ENCODE data around the gene THSD7A. TPM values are rescaled to one million over a fixed set of nuclear protein-coding genes. Genes with fewer than 3 reads are reported as not detected.

THSD7A gene
- total and polyA plus RNA-seq, 2 of the 13 experiments (the other 11 are each of a cell fraction or from before 2014, with no cell fraction given): 0.01 to 0.07 TPM

- H3K4me2 ChIP-seq (ENCODE audit: low read depth, low read length): no peak overlapping the region
- BruUV-seq (replicated peaks): no TSS peak
- in situ Hi-C loops (cut with HindIII; ENCODE audit: extremely low pct_ligation_motif_present, low pct_unique_long_range_greater_than_20kb): loop anchor here (25.0 kb wide), 1 partner anchor 1053 kb away; no protein-coding TSS in a partner anchor
- TF ChIP-seq UBTF (CRISPR knock-in tag; IDR thresholded peaks at IDR 0.05): no peak
- no peak for TF ChIP-seq RCOR2 (CRISPR knock-in tag; IDR thresholded peaks at IDR 0.05)
- TF ChIP-seq GLMP (CRISPR knock-in tag; IDR thresholded peaks at IDR 0.05; ENCODE audit: borderline replicate concordance): no peak
- TF ChIP-seq ZNF264 (CRISPR knock-in tag; IDR thresholded peaks at IDR 0.05): no peak
- ATAC-seq (no peak), DNase-seq (ENCODE audit: low spot score) (no peak), FAIRE-seq (no peak)
- H3K27ac ChIP-seq (ENCODE audit: extremely low read length, insufficient read depth, low read length): no peak overlapping the region
- intact Hi-C loops (cut with micrococcal nuclease; ENCODE audit: unreplicated experiment): no loop called here
- H3K4me1 ChIP-seq (ENCODE audit: insufficient read depth, low read length): no peaks in the 10 kb centered on the region
- H3K79me2 ChIP-seq (ENCODE audit: insufficient read depth, low read length): no peaks in the 10 kb centered on the region
- no peaks in the 10 kb centered on the region for H3K9me3 ChIP-seq (ENCODE audit: low read length)
- no peaks in the 10 kb centered on the region for H3K27me3 ChIP-seq (ENCODE audit: control insufficient read depth in 1 of 2, insufficient read depth in 2 of 2, low read length in 2 of 2)
- H3K4me3 ChIP-seq (replicated peaks in 1 of 3; ENCODE audit: insufficient read depth in 1 of 3, low read depth in 2 of 3, low read length in 3 of 3): no peak overlapping the region
- ChIA-PET POLR2A (no interaction called here), CTCF (ENCODE audit: low intra/inter-chr PET ratio, low total read pairs) (no interaction called here)
- H4K20me1 ChIP-seq (ENCODE audit: insufficient read depth, low read length): no peaks in the 10 kb centered on the region
- no peaks in the 10 kb centered on the region for H3K36me3 ChIP-seq (replicated peaks in 1 of 2; ENCODE audit: control insufficient read depth in 1 of 2, insufficient read depth in 2 of 2, low read length in 2 of 2)
- H3K9ac ChIP-seq (ENCODE audit: insufficient read depth, low read depth, low read length): no peak overlapping the region
- H2AFZ ChIP-seq (ENCODE audit: low read length): no peak overlapping the region
These were observed 397.6 kb downstream of the THSD7A start for GRCh38 chr7:11434366-11434765.

GRCh38 chr7:11430841-11431240 lies 401.2 kb downstream of the THSD7A start:
- BruUV-seq (replicated peaks): no TSS peak
- Histone ChIP-seq H4K20me1 (ENCODE audit: insufficient read depth, low read length) (no peaks in the 10 kb centered on the region), H3K4me3 (replicated peaks in 1 of 3; ENCODE audit: insufficient read depth in 1 of 3, low read depth in 2 of 3, low read length in 3 of 3) (no peak overlapping the region), H3K9ac (ENCODE audit: insufficient read depth, low read depth, low read length) (no peak overlapping the region), H3K9me3 (ENCODE audit: low read length) (no peaks in the 10 kb centered on the region), H3K4me1 (ENCODE audit: insufficient read depth, low read length) (no peaks in the 10 kb centered on the region), H3K27ac (ENCODE audit: extremely low read length, insufficient read depth, low read length) (no peak overlapping the region), H3K4me2 (ENCODE audit: low read depth, low read length) (no peak overlapping the region), H3K36me3 (replicated peaks in 1 of 2; ENCODE audit: control insufficient read depth in 1 of 2, insufficient read depth in 2 of 2, low read length in 2 of 2) (no peaks in the 10 kb centered on the region), H3K27me3 (ENCODE audit: control insufficient read depth in 1 of 2, insufficient read depth in 2 of 2, low read length in 2 of 2) (no peaks in the 10 kb centered on the region), H3K79me2 (ENCODE audit: insufficient read depth, low read length) (no peaks in the 10 kb centered on the region), H2AFZ (ENCODE audit: low read length) (no peak overlapping the region)
- FAIRE-seq: no peak
- 56% methylated on average over 1 of the region's 1 CpG for WGBS (ENCODE audit: low lambda C conversion rate)
- POLR2A ChIA-PET: no interaction called here
- in situ Hi-C loops (cut with HindIII; ENCODE audit: extremely low pct_ligation_motif_present, low pct_unique_long_range_greater_than_20kb) (loop anchor here (25.0 kb wide), 1 partner anchor 1056 kb away; no protein-coding TSS in a partner anchor), intact Hi-C loops (cut with micrococcal nuclease; ENCODE audit: unreplicated experiment) (no loop called here)
- no peak for DNase-seq (ENCODE audit: low spot score)
- CTCF ChIA-PET (ENCODE audit: low intra/inter-chr PET ratio, low total read pairs): no interaction called here
- no peak for ATAC-seq
- TF ChIP-seq ZNF138 (CRISPR knock-in tag; IDR thresholded peaks at IDR 0.05; ENCODE audit: low read depth): no peak
- no peak for TF ChIP-seq SNAPC4 (CRISPR knock-in tag; IDR thresholded peaks at IDR 0.05)
- no peak for TF ChIP-seq KDM1A (CRISPR knock-in tag; IDR thresholded peaks at IDR 0.05)
- no peak for TF ChIP-seq ZNF484 (CRISPR knock-in tag; IDR thresholded peaks at IDR 0.05; ENCODE audit: borderline replicate concordance, low read depth)
- TF ChIP-seq TRIM24 (CRISPR knock-in tag; IDR thresholded peaks at IDR 0.05): no peak
- no peak for TF ChIP-seq ZNF510 (CRISPR knock-in tag; IDR thresholded peaks at IDR 0.05; ENCODE audit: low read depth)
- no peak for TF ChIP-seq SIX4 (CRISPR knock-in tag; IDR thresholded peaks at IDR 0.05)
- TF ChIP-seq FOXO1 (CRISPR knock-in tag; IDR thresholded peaks at IDR 0.05): no peak
